Urothelium cell line (cell line): ENCODE measurements around the gene SYTL3.
A peak's percentile ranks its signal among the peaks of the same experiment; 100 is the strongest.
"Not testable (repeated sequence)": the region's sequence is repeated elsewhere in the genome, so short reads cannot be mapped to it uniquely, and the experiment has no call there.

ENCODE experiments used
- DNase-seq: peaks from one replicate; pipeline ENCODE4 v3.0.0; 2011; ENCODE audit warnings: low spot score, mixed read lengths
- FAIRE-seq: peaks from 2 replicates; lab custom pipeline; 2011; peaks lifted over from hg19 to GRCh38; lab: Jason Lieb, UNC

SYTL3 gene

GRCh38 chr6:158660333-158660754, 10.5 kb downstream of the SYTL3 start:
- DNase-seq (peak; percentile 48), FAIRE-seq (no peak)

- DNase-seq (no peak), FAIRE-seq (no peak)
These were observed 11.4 kb downstream of the SYTL3 start for GRCh38 chr6:158661156-158661685.

DNA sequence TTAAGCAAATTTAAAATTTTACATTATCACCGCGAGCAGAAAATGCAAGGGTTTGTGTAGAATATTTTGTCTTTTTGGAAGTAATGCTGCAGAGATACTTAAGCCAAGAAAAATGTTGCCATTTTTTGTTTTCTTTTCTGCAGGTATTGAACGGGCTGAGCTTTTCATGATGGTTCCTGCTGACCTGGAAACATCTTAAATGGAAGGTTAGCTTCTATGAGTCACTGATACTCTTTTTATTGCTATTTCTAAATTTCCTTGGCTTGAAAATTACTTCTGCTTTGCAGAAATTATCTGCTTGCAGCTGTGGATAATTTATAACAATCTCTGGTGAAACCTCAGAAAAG, 12.7 kb downstream of the SYTL3 start:
- DNase-seq (no peak), FAIRE-seq (no peak)

- no peak for DNase-seq
- FAIRE-seq, result no peak
These were observed 13.2 kb downstream of the SYTL3 start for GRCh38 chr6:158662954-158663624.

GRCh38 chr6:158663625-158664165, 13.8 kb downstream of the SYTL3 start:
- FAIRE-seq (no peak), DNase-seq (no peak)

DNA sequence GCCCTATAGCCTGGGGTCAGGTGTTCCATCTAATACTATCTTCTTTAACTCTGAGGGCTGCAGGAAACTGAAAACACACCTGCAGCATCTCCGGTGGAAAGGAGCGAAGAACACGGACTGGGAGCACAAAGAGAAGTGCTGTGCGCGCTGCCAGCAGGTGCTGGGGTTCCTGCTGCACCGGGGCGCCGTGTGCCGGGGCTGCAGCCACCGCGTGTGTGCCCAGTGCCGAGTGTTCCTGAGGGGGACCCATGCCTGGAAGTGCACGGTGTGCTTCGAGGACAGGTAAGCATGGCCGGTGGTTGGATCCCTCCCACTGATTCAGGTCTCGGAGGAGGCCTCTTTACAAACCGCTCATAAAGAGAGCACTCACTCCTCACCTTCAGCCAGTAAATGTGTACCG, 15.5 kb downstream of the SYTL3 start:
- DNase-seq, result no peak
- no peak for FAIRE-seq

DNA sequence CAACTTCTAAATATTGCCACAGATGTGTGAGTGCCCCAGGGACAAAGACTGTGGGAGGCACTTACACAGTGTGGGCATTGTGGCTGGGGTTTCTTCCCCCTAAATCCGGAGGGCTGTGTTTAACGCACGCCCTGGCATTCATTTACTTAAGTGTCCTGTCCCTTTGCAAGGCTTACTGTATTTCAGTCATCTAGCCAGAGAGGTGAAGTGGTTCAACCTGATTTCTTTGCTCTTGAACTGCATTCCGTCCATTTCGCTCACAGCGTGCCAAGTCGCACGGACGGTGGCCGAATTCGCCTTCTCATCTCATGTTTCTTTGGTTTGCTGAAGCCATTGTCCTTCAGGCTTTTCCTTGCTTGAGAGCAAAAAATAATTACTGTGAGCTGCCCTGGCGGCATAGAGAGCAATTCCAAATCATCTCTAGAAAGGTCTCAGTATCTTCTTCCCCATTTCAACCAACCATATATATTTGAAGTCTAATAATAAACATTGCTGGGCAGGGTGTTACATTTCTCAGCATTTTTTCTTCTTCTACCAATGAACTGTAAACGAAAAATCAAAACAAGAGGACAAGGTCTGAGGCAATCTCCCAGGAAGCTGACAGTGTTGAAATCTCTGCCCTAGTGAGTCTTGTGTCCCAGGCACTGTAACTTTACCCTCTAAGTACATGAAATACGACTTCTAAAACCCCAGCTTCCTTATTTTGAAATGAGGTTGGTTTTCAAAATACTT, 16.9 kb downstream of the SYTL3 start:
- FAIRE-seq (no peak), DNase-seq (no peak)

- DNase-seq, result no peak
- FAIRE-seq, result no peak
These were observed 17.6 kb downstream of the SYTL3 start for GRCh38 chr6:158667360-158667981.

DNA sequence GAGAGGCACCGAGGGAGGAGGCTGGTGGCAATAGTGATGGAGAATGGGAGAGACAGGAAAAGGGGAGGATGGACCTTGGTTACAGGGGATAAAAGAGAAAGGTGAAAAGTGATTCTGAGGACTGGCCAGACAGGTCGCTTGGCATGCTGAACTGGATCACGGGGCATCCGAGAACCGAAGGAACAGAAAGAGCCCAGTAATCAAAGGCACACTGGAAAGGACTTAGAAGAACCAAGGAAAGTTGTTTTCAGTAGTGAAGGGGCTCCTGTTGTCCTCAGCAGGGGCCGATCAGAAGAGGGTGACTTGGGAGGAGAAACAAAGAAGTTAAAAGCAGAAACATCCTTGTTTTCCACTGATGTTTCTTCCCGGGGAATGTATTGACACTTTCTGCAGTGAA, 18.9 kb downstream of the SYTL3 start:
- DNase-seq (no peak), FAIRE-seq (no peak)

GRCh38 chr6:158669145-158670035, 19.5 kb downstream of the SYTL3 start:
- FAIRE-seq (no peak), DNase-seq (no peak)

- not testable (repeated sequence) for DNase-seq, FAIRE-seq
These were observed 22.3 kb downstream of the SYTL3 start for GRCh38 chr6:158672119-158672518.

GRCh38 chr6:158672726-158673125, 22.9 kb downstream of the SYTL3 start:
- no peak for FAIRE-seq

GRCh38 chr6:158674342-158675131, 24.7 kb downstream of the SYTL3 start:
- DNase-seq (no peak), FAIRE-seq (no peak)

More at GRCh38 chr6:158672726-158673125, 22.9 kb downstream of the SYTL3 start:
- no peak for DNase-seq

GRCh38 chr6:158677094-158677493, 27.2 kb downstream of the SYTL3 start:
- not testable (repeated sequence) for FAIRE-seq, DNase-seq

- FAIRE-seq, result no peak
- DNase-seq, result no peak
These were observed 28.2 kb downstream of the SYTL3 start for GRCh38 chr6:158677906-158678578.

DNA sequence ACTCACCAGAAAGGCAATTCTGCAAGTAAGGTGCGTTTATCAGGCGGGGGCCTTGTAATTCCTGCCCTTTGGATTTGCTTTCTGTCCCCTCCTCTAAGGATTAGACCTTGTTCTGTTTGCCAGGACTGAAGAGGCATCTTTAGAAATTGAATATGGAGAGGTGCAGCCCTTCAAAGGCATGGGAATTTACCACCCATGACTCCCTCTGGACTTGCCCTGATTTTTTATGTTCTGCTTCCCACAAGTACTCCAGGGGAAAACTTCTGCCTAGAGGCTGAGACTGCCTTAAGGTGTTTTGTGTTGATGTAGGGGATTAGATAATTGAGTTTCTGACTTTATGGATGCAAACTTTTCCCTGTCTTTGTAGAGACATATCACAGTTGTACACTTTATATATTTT, 30.2 kb downstream of the SYTL3 start:
- no peak for DNase-seq
- no peak for FAIRE-seq

DNA sequence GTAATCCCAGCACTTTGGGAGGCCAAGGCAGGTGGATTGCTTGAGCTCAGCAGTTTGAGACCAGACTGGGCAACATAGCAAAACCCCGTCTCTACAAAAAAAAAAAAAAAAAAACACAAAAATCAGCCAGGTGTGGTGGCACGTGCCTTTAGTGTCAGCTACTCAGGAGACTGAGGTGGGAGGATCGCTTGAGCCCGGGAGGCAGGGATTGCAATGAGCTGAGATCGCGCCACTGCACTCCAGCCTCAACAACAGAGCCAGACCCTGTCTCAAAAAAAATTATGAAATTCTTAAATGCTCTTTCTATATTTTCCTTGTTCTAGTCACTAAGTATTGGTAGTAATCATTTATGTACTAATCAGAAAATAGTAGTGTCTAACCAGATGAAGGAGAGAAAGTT, 30.6 kb downstream of the SYTL3 start:
- DNase-seq, result no peak
- FAIRE-seq, result no peak

DNA sequence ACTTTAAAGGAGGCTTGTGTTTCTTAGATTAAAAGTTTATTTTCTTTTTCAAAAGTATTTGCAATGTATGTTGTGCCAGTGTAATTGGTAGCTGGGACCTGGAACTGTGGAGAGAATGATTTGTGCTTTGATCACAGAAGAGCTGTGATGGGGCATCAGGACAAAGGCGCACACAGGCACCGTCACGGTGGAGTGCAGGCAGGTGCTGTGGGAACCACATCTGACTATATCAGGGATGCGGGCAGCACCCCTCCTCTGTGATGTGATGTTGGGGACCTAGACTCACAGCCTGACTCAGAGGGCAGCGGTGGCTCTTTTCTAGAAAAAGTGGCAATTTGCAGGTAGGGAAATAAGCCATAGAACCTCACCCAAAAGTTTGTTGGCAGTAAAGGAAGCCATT, 34.5 kb downstream of the SYTL3 start:
- DNase-seq, result no peak
- FAIRE-seq, result no peak

DNA sequence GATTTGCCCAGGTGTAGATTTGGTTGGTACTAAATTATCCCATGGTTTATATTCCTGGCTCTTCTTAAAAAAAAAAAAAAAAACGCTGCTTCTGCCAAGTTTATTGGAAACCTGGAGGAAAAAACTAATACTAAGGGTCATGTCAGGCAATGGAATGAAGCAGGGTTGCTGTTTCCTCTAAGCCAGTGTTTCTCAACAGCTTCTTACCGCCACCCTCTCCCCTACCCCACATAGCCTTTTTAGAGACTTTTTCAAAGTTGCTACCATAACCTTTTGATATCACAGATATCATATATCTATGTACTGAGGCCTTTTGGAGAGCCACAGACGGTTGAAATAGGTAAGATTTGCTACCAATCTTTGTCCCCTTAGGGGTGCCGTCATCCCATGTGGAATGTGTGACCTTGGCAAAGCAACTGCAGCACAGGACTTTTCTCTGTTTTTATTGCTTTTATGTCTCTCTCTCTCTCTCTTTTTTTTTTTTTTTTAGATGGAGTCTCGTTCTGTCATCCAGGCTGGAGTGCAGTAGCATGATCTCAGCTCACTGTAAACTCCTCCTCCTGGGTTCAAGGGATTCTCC, 35.0 kb downstream of the SYTL3 start:
- FAIRE-seq (no peak), DNase-seq (no peak)
